HCT116 (cell line): ENCODE results near the gene XKR7.

Experiments used
- CEBPB ChIP-seq: IDR thresholded peaks from 2 replicates; pipeline ENCODE4 v1.6.1; 2012; ENCODE audit warnings: low read depth
- EGR1 ChIP-seq: IDR thresholded peaks from 2 replicates; pipeline ENCODE4 v1.6.1; 2012; ENCODE audit warnings: low read depth
- EZH2 ChIP-seq: fragments of 200-600 bp; sonication (generic); IDR thresholded peaks from 2 replicates; pipeline ENCODE4 v1.6.1; 2017; ENCODE audit warnings: antibody characterized with exemption, mixed run types
- JUND ChIP-seq: IDR thresholded peaks from 2 replicates; pipeline ENCODE4 v1.6.1; 2012
- POLR2A ChIP-seq: IDR thresholded peaks from 2 replicates; pipeline ENCODE4 v1.7.0; 2011; ENCODE audit warnings: borderline replicate concordance; ENCODE audit not compliant: insufficient read depth, insufficient read length; ENCODE audit errors: extremely low read depth
- POLR2AphosphoS5 ChIP-seq: IDR thresholded peaks from 2 replicates; pipeline ENCODE4 v1.6.1; 2011; ENCODE audit warnings: mild to moderate bottlenecking, low read depth, low read length, moderate library complexity
- RAD21 ChIP-seq: IDR thresholded peaks from 2 replicates; pipeline ENCODE4 v1.6.1; 2012; ENCODE audit warnings: low read depth, mild to moderate bottlenecking
- YY1 ChIP-seq: IDR thresholded peaks from 2 replicates; pipeline ENCODE4 v1.6.1; 2011; ENCODE audit warnings: low read length, low read depth, moderate library complexity, mild to moderate bottlenecking; ENCODE audit not compliant: insufficient replicate concordance; ENCODE audit errors: extremely low read depth
- TF ChIP-seq, protein P1 (sequence below), 3 experiments: fragments of 200-600 bp in 1 of 3; sonication (generic) in 1 of 3; IDR thresholded peaks in 2 of 3; conservative IDR thresholded peaks in 1 of 3; 2 replicates each; pipeline ENCODE4 v1.5.1; 2012 to 2017; ENCODE audit warnings: low read depth in 2 of 3, low read length in 2 of 3, antibody characterized with exemption in 1 of 3, borderline replicate concordance in 1 of 3, control low read depth in 1 of 3, mild to moderate bottlenecking in 1 of 3, mixed read lengths in 1 of 3, mixed run types in 1 of 3, moderate library complexity in 1 of 3; ENCODE audit not compliant: insufficient read depth in 1 of 3
- TF ChIP-seq, protein P2 (sequence below): IDR thresholded peaks from 2 replicates; pipeline ENCODE4 v1.6.1; 2012
- TF ChIP-seq, protein P3 (sequence below): IDR thresholded peaks from 2 replicates; pipeline ENCODE4 v1.6.1; 2012; ENCODE audit warnings: low read depth

DNA sequence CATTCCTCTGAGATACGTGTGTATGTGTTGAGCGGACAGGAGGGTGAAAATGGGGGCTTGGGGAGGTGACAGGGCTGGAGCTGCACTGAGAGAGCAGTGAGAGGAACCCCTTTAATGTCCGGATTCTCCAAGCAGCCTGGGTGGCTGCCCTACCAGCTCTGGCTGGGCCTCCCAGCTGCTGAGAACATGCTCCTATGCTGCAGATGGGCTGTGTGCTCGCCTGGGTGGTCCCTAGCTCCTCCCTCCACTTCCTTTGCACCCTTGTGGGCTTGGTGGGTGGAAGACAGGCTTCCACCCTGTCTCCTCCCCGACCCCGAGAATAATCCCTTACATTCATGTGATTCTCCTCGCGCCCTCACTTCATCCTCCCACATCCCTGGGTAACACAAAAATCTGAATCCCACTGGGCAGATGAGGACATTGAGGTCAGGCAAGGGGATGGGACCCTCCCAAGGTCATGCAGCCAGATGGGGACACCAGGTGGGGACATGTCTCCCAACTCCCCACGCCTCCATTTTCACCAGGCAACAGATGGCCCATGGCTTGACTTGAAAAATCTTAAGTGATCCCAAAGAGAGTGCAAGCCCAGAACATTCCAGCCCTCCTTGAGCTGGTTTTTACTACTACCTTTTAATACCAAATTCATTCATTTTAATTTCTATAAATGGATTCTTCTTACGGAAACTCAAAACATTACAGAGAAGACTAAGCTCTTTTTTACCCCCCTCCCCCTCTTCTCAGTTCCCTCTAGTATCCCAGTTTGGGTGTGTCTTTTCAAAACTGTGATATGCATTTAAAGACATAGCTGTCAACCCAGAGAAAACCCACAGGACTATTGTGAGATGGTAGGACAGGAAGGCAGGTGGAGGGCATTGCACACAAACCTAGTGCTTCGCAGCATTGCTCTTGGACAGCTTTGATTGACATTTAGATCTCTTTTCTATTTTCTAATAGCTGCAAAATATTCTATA is 11.1 kb upstream of the XKR7 start:
- TF ChIP-seq JUND (no peak), EGR1 (no peak), POLR2A (no peak), YY1 (no peak), RAD21 (no peak), POLR2AphosphoS5 (no peak), EZH2 (no peak), CEBPB (no peak)
- TF ChIP-seq, protein P1, sequence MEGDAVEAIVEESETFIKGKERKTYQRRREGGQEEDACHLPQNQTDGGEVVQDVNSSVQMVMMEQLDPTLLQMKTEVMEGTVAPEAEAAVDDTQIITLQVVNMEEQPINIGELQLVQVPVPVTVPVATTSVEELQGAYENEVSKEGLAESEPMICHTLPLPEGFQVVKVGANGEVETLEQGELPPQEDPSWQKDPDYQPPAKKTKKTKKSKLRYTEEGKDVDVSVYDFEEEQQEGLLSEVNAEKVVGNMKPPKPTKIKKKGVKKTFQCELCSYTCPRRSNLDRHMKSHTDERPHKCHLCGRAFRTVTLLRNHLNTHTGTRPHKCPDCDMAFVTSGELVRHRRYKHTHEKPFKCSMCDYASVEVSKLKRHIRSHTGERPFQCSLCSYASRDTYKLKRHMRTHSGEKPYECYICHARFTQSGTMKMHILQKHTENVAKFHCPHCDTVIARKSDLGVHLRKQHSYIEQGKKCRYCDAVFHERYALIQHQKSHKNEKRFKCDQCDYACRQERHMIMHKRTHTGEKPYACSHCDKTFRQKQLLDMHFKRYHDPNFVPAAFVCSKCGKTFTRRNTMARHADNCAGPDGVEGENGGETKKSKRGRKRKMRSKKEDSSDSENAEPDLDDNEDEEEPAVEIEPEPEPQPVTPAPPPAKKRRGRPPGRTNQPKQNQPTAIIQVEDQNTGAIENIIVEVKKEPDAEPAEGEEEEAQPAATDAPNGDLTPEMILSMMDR (IDR thresholded peaks at IDR 0.05 in 2 of 3, conservative IDR thresholded peaks at IDR 0.05 in 1 of 3; ENCODE audit: borderline replicate concordance in 1 of 3, insufficient read depth in 1 of 3, low read depth in 2 of 3, low read length in 2 of 3): no peak
- TF ChIP-seq, protein P2, sequence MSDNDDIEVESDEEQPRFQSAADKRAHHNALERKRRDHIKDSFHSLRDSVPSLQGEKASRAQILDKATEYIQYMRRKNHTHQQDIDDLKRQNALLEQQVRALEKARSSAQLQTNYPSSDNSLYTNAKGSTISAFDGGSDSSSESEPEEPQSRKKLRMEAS: no peak
- TF ChIP-seq, protein P3, sequence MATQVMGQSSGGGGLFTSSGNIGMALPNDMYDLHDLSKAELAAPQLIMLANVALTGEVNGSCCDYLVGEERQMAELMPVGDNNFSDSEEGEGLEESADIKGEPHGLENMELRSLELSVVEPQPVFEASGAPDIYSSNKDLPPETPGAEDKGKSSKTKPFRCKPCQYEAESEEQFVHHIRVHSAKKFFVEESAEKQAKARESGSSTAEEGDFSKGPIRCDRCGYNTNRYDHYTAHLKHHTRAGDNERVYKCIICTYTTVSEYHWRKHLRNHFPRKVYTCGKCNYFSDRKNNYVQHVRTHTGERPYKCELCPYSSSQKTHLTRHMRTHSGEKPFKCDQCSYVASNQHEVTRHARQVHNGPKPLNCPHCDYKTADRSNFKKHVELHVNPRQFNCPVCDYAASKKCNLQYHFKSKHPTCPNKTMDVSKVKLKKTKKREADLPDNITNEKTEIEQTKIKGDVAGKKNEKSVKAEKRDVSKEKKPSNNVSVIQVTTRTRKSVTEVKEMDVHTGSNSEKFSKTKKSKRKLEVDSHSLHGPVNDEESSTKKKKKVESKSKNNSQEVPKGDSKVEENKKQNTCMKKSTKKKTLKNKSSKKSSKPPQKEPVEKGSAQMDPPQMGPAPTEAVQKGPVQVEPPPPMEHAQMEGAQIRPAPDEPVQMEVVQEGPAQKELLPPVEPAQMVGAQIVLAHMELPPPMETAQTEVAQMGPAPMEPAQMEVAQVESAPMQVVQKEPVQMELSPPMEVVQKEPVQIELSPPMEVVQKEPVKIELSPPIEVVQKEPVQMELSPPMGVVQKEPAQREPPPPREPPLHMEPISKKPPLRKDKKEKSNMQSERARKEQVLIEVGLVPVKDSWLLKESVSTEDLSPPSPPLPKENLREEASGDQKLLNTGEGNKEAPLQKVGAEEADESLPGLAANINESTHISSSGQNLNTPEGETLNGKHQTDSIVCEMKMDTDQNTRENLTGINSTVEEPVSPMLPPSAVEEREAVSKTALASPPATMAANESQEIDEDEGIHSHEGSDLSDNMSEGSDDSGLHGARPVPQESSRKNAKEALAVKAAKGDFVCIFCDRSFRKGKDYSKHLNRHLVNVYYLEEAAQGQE: no peak
